NCI-H82 (cell line): ENCODE data around the gene IL1RAPL2.
"Not testable (repeated sequence)": the region's sequence is repeated elsewhere in the genome, so short reads cannot be mapped to it uniquely, and the experiment has no call there.

Experiments used
- DNase-seq: peaks from one replicate; lab custom pipeline; 2025; lab: John Stamatoyannopoulos, UW

The IL1RAPL2 gene

GRCh38 chrX:105618393-105619101, 1052.5 kb downstream of the IL1RAPL2 start:
- DNase-seq = no peak

- DNase-seq = no peak
These were observed 1068.2 kb downstream of the IL1RAPL2 start for GRCh38 chrX:105634180-105634579.

GRCh38 chrX:105635794-105636193, 1069.8 kb downstream of the IL1RAPL2 start:
- peak; percentile 32 for DNase-seq

GRCh38 chrX:105636667-105637066, 1070.7 kb downstream of the IL1RAPL2 start:
- peak; percentile 48 for DNase-seq

- DNase-seq = no peak
These were observed 1079.8 kb downstream of the IL1RAPL2 start for GRCh38 chrX:105645667-105646357.

- DNase-seq = no peak
These were observed 1080.8 kb downstream of the IL1RAPL2 start for GRCh38 chrX:105646592-105647372.

GRCh38 chrX:105647749-105648148, 1081.8 kb downstream of the IL1RAPL2 start:
- no peak for DNase-seq

GRCh38 chrX:105648732-105649131, 1082.7 kb downstream of the IL1RAPL2 start:
- DNase-seq = no peak

GRCh38 chrX:105650577-105650976, 1084.6 kb downstream of the IL1RAPL2 start:
- no peak for DNase-seq

- no peak for DNase-seq
These were observed 1085.0 kb downstream of the IL1RAPL2 start for GRCh38 chrX:105650986-105651385.

- no peak for DNase-seq
These were observed 1087.9 kb downstream of the IL1RAPL2 start for GRCh38 chrX:105653891-105654290.

GRCh38 chrX:105658136-105658535, 1092.1 kb downstream of the IL1RAPL2 start:
- DNase-seq = peak; percentile 0

GRCh38 chrX:105662248-105662647, 1096.2 kb downstream of the IL1RAPL2 start:
- no peak for DNase-seq

GRCh38 chrX:105664243-105664642, 1098.2 kb downstream of the IL1RAPL2 start:
- DNase-seq = no peak

- not testable (repeated sequence) for DNase-seq
These were observed 1118.3 kb downstream of the IL1RAPL2 start for GRCh38 chrX:105684288-105684687.

- DNase-seq = no peak
These were observed 1128.8 kb downstream of the IL1RAPL2 start for GRCh38 chrX:105694839-105695238.

GRCh38 chrX:105695451-105695850, 1129.5 kb downstream of the IL1RAPL2 start:
- DNase-seq = no peak

- no peak for DNase-seq
These were observed 1130.9 kb downstream of the IL1RAPL2 start for GRCh38 chrX:105696870-105697269.

- DNase-seq = no peak
These were observed 1132.2 kb downstream of the IL1RAPL2 start for GRCh38 chrX:105697984-105698781.

- no peak for DNase-seq
These were observed 1134.3 kb downstream of the IL1RAPL2 start for GRCh38 chrX:105700331-105700730.

GRCh38 chrX:105701310-105702052, 1135.5 kb downstream of the IL1RAPL2 start:
- peak; percentile 18 for DNase-seq
